ENCODE results near the gene DMRTB1.

The DMRTB1 gene

GRCh38 chr1:53438427-53439336 lies 20.5 kb upstream of the DMRTB1 start:
- DNase-seq: no peak

GRCh38 chr1:53439337-53440207 lies 19.6 kb upstream of the DMRTB1 start:
- no peak for DNase-seq

- DNase-seq: no peak
These were observed 18.6 kb upstream of the DMRTB1 start for GRCh38 chr1:53440633-53441032.

- DNase-seq: peak; percentile 67
These were observed 16.9 kb upstream of the DMRTB1 start for GRCh38 chr1:53442299-53442698.

GRCh38 chr1:53446051-53446450 lies 13.1 kb upstream of the DMRTB1 start:
- DNase-seq: no peak

GRCh38 chr1:53447413-53447812 lies 11.8 kb upstream of the DMRTB1 start:
- DNase-seq: no peak

- no peak for DNase-seq
These were observed 10.9 kb upstream of the DMRTB1 start for GRCh38 chr1:53448241-53448841.

- DNase-seq: no peak
These were observed 10.2 kb upstream of the DMRTB1 start for GRCh38 chr1:53449021-53449420.

GRCh38 chr1:53449693-53450092 lies 9.5 kb upstream of the DMRTB1 start:
- DNase-seq: no peak

- peak; percentile 5 for DNase-seq
These were observed 9.0 kb upstream of the DMRTB1 start for GRCh38 chr1:53450225-53450624.

- DNase-seq: peak; percentile 27
These were observed 5.2 kb upstream of the DMRTB1 start for GRCh38 chr1:53454019-53454418.

- DNase-seq: no peak
These were observed 3.7 kb upstream of the DMRTB1 start for GRCh38 chr1:53455364-53455991.

- no peak for DNase-seq
These were observed 565 bp upstream of the DMRTB1 start for GRCh38 chr1:53458634-53459033.

GRCh38 chr1:53460211-53460634 lies 1.0 kb downstream of the DMRTB1 start:
- no peak for DNase-seq

GRCh38 chr1:53460666-53461322 lies 1.6 kb downstream of the DMRTB1 start:
- no peak for DNase-seq

GRCh38 chr1:53461323-53462044 lies 2.3 kb downstream of the DMRTB1 start:
- no peak for DNase-seq

- DNase-seq: no peak
These were observed 3.0 kb downstream of the DMRTB1 start for GRCh38 chr1:53462193-53462592.

- no peak for DNase-seq
These were observed 3.7 kb downstream of the DMRTB1 start for GRCh38 chr1:53462769-53463501.

GRCh38 chr1:53463961-53464899 lies 5.0 kb downstream of the DMRTB1 start:
- DNase-seq: no peak

Data from suppressor macrophage treated with lipopolysaccharide for 4 hours (primary cell).